Caco-2 (cell line): ENCODE measurements around the gene AGRN. TPM values are rescaled to one million over a fixed set of nuclear protein-coding genes. Genes with fewer than 3 reads are reported as not detected.
"Not testable (repeated sequence)": the region's sequence is repeated elsewhere in the genome, so short reads cannot be mapped to it uniquely, and the experiment has no call there.

Experiments used
- BruUV-seq: library from RNA; stranded (reverse); fragments of 400-500 nt; replicated peaks from 2 replicates; lab custom pipeline; 2021; lab: Mats Ljungman, UMichigan
- CTCF ChIA-PET: fragments of 300-600 bp; sonication (Branson Sonifier 250); formaldehyde crosslinking; loops from one replicate; lab custom pipeline; 2022; ENCODE audit warnings: antibody characterized with exemption; lab: Charles Lee
- POLR2A ChIA-PET: fragments of 300-600 bp; sonication (Branson Sonifier 250); formaldehyde crosslinking; loops from one replicate; lab custom pipeline; 2022; ENCODE audit warnings: antibody characterized with exemption; lab: Charles Lee
- DNase-seq, 2 experiments: peaks; one replicate each; pipeline versions ENCODE4 v3.0.0 to v3.0.0-alpha.2; 2020 to 2022
- H3K27me3 ChIP-seq: replicated peaks from 2 replicates; pipeline ENCODE4 v1.6.0; 2011; ENCODE audit warnings: low read length; ENCODE audit not compliant: control insufficient read depth, insufficient read depth
- H3K36me3 ChIP-seq: 2 replicates; pipeline ENCODE4 v1.5.1; 2011; ENCODE audit warnings: low read length; ENCODE audit not compliant: control insufficient read depth, insufficient read depth
- H3K4me1 ChIP-seq: fragments of 250-450 bp; sonication (Bioruptor Pico); 2 replicates; pipeline ENCODE4 v1.5.1; 2020; ENCODE audit warnings: mild to moderate bottlenecking
- H3K4me3 ChIP-seq: 2 replicates; pipeline ENCODE4 v1.5.1; 2011; ENCODE audit warnings: low read depth, mild to moderate bottlenecking, control low read depth, low read length
- H3K9me3 ChIP-seq: fragments of 250-450 bp; sonication (Bioruptor Pico); 2 replicates; pipeline ENCODE4 v1.5.1; 2020; ENCODE audit warnings: mild to moderate bottlenecking, moderate library complexity
- H3K27ac Mint-ChIP-seq: one replicate; pipeline ENCODE4 v1.8.0; 2022; ENCODE audit warnings: mixed read lengths; ENCODE audit not compliant: unreplicated experiment
- H3K27me3 Mint-ChIP-seq: one replicate; pipeline ENCODE4 v1.8.0; 2022; ENCODE audit warnings: mixed read lengths; ENCODE audit not compliant: insufficient read depth, unreplicated experiment
- H3K36me3 Mint-ChIP-seq: one replicate; pipeline ENCODE4 v1.8.0; 2022; ENCODE audit warnings: mild to moderate bottlenecking, mixed read lengths; ENCODE audit not compliant: insufficient read depth, unreplicated experiment
- H3K4me1 Mint-ChIP-seq: one replicate; pipeline ENCODE4 v1.8.0; 2022; ENCODE audit warnings: low read depth, mixed read lengths; ENCODE audit not compliant: unreplicated experiment
- H3K4me3 Mint-ChIP-seq: one replicate; pipeline ENCODE4 v1.8.0; 2022; ENCODE audit warnings: mild to moderate bottlenecking, moderate library complexity, mixed read lengths; ENCODE audit not compliant: unreplicated experiment
- H3K9me3 Mint-ChIP-seq: one replicate; pipeline ENCODE4 v1.8.0; 2022; ENCODE audit warnings: mixed read lengths; ENCODE audit not compliant: unreplicated experiment
- CTCF ChIP-seq, 2 experiments: fragments of 200-600 bp in 1 of 2; IDR thresholded peaks; 1 replicate in 1 of 2; 2 replicates in 1 of 2; pipeline versions ENCODE4 v1.5.1 to v1.8.0; 2011 to 2022; ENCODE audit warnings: antibody characterized with exemption in 1 of 2, control low read depth in 1 of 2, inconsistent platforms in 1 of 2, low read depth in 1 of 2, low read length in 1 of 2, mild to moderate bottlenecking in 1 of 2, moderate library complexity in 1 of 2; ENCODE audit not compliant: insufficient read depth in 1 of 2, severe bottlenecking in 1 of 2, unreplicated experiment in 1 of 2
- intact Hi-C: fragments of 100-400 bp; cut with micrococcal nuclease; formaldehyde crosslinking; loops from one replicate; pipeline ENCODE4 v1.10.0; 2022; ENCODE audit not compliant: unreplicated experiment
- total RNA-seq: library from RNA; stranded (reverse); gene quantifications from 2 replicates; pipeline ENCODE4 v1.2.3, GENCODE V29; 2022

Gene AGRN
- total RNA-seq, 1 experiment from 2014 or later = 176 TPM

GRCh38 chr1:1099506-1100183 is 79.7 kb downstream of the AGRN start:
- TF ChIP-seq CTCF (IDR thresholded peaks at IDR 0.05; ENCODE audit: insufficient read depth in 1 of 2, low read depth in 1 of 2, low read length in 1 of 2, severe bottlenecking in 1 of 2, unreplicated experiment in 1 of 2) = no peak
- ChIA-PET POLR2A (no interaction called here), CTCF (no interaction called here)
- no peaks in the 10 kb centered on the region for H3K4me1 Mint-ChIP-seq
- peaks cover 23% of the 10 kb centered on the region for H3K9me3 Mint-ChIP-seq
- no peaks in the 10 kb centered on the region for H3K27me3 ChIP-seq
- H3K27ac Mint-ChIP-seq = no peak overlapping the region
- no peak overlapping the region for H3K4me3 ChIP-seq
- H3K36me3 ChIP-seq = no peaks in the 10 kb centered on the region
- DNase-seq = no peak
- no TSS peak for BruUV-seq
- no peaks in the 10 kb centered on the region for H3K9me3 ChIP-seq
- peaks cover 7% of the 10 kb centered on the region for H3K36me3 Mint-ChIP-seq
- intact Hi-C loops = no loop called here
- no peaks in the 10 kb centered on the region for H3K27me3 Mint-ChIP-seq
- H3K4me1 ChIP-seq = no peaks in the 10 kb centered on the region
- no peak overlapping the region for H3K4me3 Mint-ChIP-seq

DNA sequence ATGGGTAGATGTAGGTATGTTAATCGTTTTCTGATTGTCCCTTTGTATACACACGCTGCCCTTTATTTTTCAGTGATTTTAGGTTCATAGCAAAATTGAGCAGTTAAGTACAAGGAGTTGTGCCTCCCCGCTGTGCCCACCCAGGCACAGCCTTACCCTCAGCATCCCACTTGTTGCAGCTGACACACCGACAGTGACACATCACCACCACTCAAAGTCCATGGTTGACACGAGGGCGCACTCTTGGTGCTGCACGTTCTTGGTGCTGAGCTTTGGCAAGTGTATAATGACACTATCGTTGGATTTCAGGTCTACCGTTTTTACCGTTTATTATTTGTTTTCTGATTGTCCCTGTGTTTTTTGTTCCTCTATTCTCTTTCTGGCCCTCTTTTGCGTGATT is 80.4 kb downstream of the AGRN start:
- Mint-ChIP-seq H3K27ac (no peak overlapping the region), H3K4me3 (no peak overlapping the region), H3K36me3 (peaks cover 7% of the 10 kb centered on the region), H3K9me3 (peaks cover 23% of the 10 kb centered on the region), H3K27me3 (no peaks in the 10 kb centered on the region), H3K4me1 (no peaks in the 10 kb centered on the region)
- CTCF ChIA-PET = no interaction called here
- intact Hi-C loops = no loop called here
- no peak for TF ChIP-seq CTCF (IDR thresholded peaks at IDR 0.05; ENCODE audit: insufficient read depth in 1 of 2, low read depth in 1 of 2, low read length in 1 of 2, severe bottlenecking in 1 of 2, unreplicated experiment in 1 of 2)
- POLR2A ChIA-PET = no interaction called here
- H3K4me1 ChIP-seq = no peaks in the 10 kb centered on the region
- no peaks in the 10 kb centered on the region for H3K36me3 ChIP-seq
- H3K27me3 ChIP-seq = no peaks in the 10 kb centered on the region
- no peaks in the 10 kb centered on the region for H3K9me3 ChIP-seq
- DNase-seq = no peak
- BruUV-seq = no TSS peak
- no peak overlapping the region for H3K4me3 ChIP-seq

DNA sequence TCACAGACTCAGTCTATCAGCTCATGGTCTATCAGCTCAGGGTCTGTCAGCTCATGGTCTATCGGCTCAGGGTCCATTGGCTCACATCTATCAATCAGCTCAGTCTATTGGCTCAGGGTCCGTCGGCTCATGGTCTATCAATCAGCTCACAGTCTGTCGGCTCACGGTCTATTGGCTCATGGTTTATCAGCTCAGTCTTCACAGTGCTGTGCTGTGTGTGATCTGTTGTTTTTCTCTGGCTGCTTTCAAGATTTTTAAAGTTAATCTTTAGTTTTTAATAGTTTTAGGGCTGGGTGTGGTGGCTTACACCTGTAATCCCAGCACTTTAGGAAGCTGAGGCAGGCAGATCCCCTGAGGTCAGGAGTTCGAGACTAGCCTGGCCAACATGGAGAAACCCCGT is 81.6 kb downstream of the AGRN start:
- DNase-seq = no peak
- Mint-ChIP-seq H3K4me3 (no peak overlapping the region), H3K27me3 (no peaks in the 10 kb centered on the region), H3K4me1 (no peaks in the 10 kb centered on the region), H3K9me3 (peaks cover 23% of the 10 kb centered on the region), H3K27ac (no peak overlapping the region), H3K36me3 (peaks cover 7% of the 10 kb centered on the region)
- Histone ChIP-seq H3K4me1 (no peaks in the 10 kb centered on the region), H3K27me3 (no peaks in the 10 kb centered on the region), H3K36me3 (no peaks in the 10 kb centered on the region), H3K4me3 (no peak overlapping the region), H3K9me3 (no peaks in the 10 kb centered on the region)
- ChIA-PET POLR2A (no interaction called here), CTCF (no interaction called here)
- no peak for TF ChIP-seq CTCF (IDR thresholded peaks at IDR 0.05; ENCODE audit: insufficient read depth in 1 of 2, low read depth in 1 of 2, low read length in 1 of 2, severe bottlenecking in 1 of 2, unreplicated experiment in 1 of 2)
- no TSS peak for BruUV-seq
- intact Hi-C loops = no loop called here

GRCh38 chr1:1104152-1104551 is 84.2 kb downstream of the AGRN start:
- CTCF ChIA-PET, BruUV-seq, H3K36me3 Mint-ChIP-seq, intact Hi-C loops, H3K4me3 Mint-ChIP-seq, H3K27me3 Mint-ChIP-seq, H3K27ac Mint-ChIP-seq, H3K4me1 ChIP-seq, H3K36me3 ChIP-seq, H3K27me3 ChIP-seq, POLR2A ChIA-PET, H3K4me1 Mint-ChIP-seq, H3K4me3 ChIP-seq, DNase-seq, H3K9me3 ChIP-seq: not testable (repeated sequence)
- H3K9me3 Mint-ChIP-seq = peaks cover 19% of the 10 kb centered on the region
